SK-N-SH (cell line): Measurements from ENCODE around the gene CCDC187. TPM values are rescaled to one million over a fixed set of nuclear protein-coding genes. Genes with fewer than 3 reads are reported as not detected.

Experiments
- CTCF ChIA-PET: fragments of 300-600, 350-600 bp; formaldehyde crosslinking; extraction: SDS; loops from one replicate; lab custom pipeline; 2021; lab: Yijun Ruan, JAX
- POLR2A ChIA-PET: fragments of 350-600 bp; sonication (Branson Sonifier 250); formaldehyde crosslinking; extraction: SDS; loops from one replicate; lab custom pipeline; 2020; ENCODE audit warnings: antibody characterized with exemption, inconsistent platforms; lab: Yijun Ruan, JAX
- DNase-seq: peaks from one replicate; pipeline ENCODE4 v3.0.0; 2012
- H2AFZ ChIP-seq: fragments of 200-600 bp; sonication (generic); 2 replicates; pipeline ENCODE4 v1.8.1; 2016; ENCODE audit warnings: antibody characterized with exemption, mild to moderate bottlenecking, low read depth
- H3F3A ChIP-seq: fragments of 200-600 bp; sonication (generic); replicated peaks from 2 replicates; pipeline ENCODE3; 2016; ENCODE audit warnings: antibody characterized with exemption, mild to moderate bottlenecking; ENCODE audit not compliant: insufficient read depth
- H3K27ac ChIP-seq, 2 experiments: fragments of 200-500 bp in 1 of 2; fragments of 200-600 bp in 1 of 2; sonication (Bioruptor generic) in 1 of 2; sonication (generic), shearing (Covaris generic) in 1 of 2; 2 replicates each; pipeline versions ENCODE4 v1.5.1 to v1.6.1; 2014 to 2016; ENCODE audit warnings: low read depth in 2 of 2, inconsistent platforms in 1 of 2, low read length in 1 of 2, mild to moderate bottlenecking in 1 of 2, mixed read lengths in 1 of 2
- H3K27me3 ChIP-seq: fragments of 200-600 bp; sonication (generic), shearing (Covaris generic); 2 replicates; pipeline ENCODE4 v1.6.1; 2016; ENCODE audit warnings: mixed run types; ENCODE audit not compliant: insufficient read depth
- H3K36me3 ChIP-seq, 2 experiments: fragments of 200-500 bp in 1 of 2; fragments of 200-600 bp in 1 of 2; sonication (Bioruptor generic) in 1 of 2; sonication (generic) in 1 of 2; replicated peaks in 1 of 2; 2 replicates each; pipeline versions ENCODE3 to v1.5.1; 2014 to 2016; ENCODE audit warnings: low read length in 1 of 2, mild to moderate bottlenecking in 1 of 2; ENCODE audit not compliant: insufficient read depth in 2 of 2, control insufficient read depth in 1 of 2
- H3K4me1 ChIP-seq, 2 experiments: fragments of 200-500 bp in 1 of 2; fragments of 200-600 bp in 1 of 2; sonication (Bioruptor generic) in 1 of 2; sonication (generic), shearing (Covaris generic) in 1 of 2; 2 replicates each; pipeline versions ENCODE4 v1.5.1 to v1.6.1; 2014 to 2016; ENCODE audit warnings: low read depth in 1 of 2, low read length in 1 of 2, mixed run types in 1 of 2; ENCODE audit not compliant: insufficient read depth in 2 of 2, control insufficient read depth in 1 of 2
- H3K4me2 ChIP-seq: fragments of 200-600 bp; sonication (generic), shearing (Covaris generic); 2 replicates; pipeline ENCODE4 v1.6.1; 2017; ENCODE audit warnings: mixed run types
- H3K4me3 ChIP-seq, 2 experiments: fragments of 200-500 bp in 1 of 2; fragments of 200-600 bp in 1 of 2; sonication (Bioruptor generic) in 1 of 2; sonication (generic), shearing (Covaris generic) in 1 of 2; 2 replicates each; pipeline versions ENCODE4 v1.5.1 to v1.8.1; 2014 to 2016; ENCODE audit warnings: low read depth in 2 of 2, inconsistent platforms in 1 of 2, low read length in 1 of 2, mild to moderate bottlenecking in 1 of 2, mixed read lengths in 1 of 2, moderate library complexity in 1 of 2
- H3K79me2 ChIP-seq: fragments of 200-600 bp; sonication (generic); 2 replicates; pipeline ENCODE4 v1.8.1; 2017; ENCODE audit warnings: mild to moderate bottlenecking; ENCODE audit not compliant: insufficient read depth
- H3K9ac ChIP-seq: fragments of 200-600 bp; sonication (generic); 2 replicates; pipeline ENCODE4 v1.6.1; 2017; ENCODE audit warnings: mixed run types
- H3K9me2 ChIP-seq: fragments of 200-600 bp; sonication (generic); 2 replicates; pipeline ENCODE4 v1.6.1; 2017; ENCODE audit warnings: mixed run types
- H3K9me3 ChIP-seq: fragments of 200-600 bp; sonication (generic); 2 replicates; pipeline ENCODE4 v1.6.1; 2017; ENCODE audit warnings: mixed run types, mild to moderate bottlenecking, moderate library complexity
- H4K20me1 ChIP-seq: fragments of 200-600 bp; sonication (generic); 2 replicates; pipeline ENCODE4 v1.6.1; 2017; ENCODE audit warnings: mild to moderate bottlenecking, mixed run types; ENCODE audit not compliant: insufficient read depth
- EP300 ChIP-seq, 2 experiments: IDR thresholded peaks; 2 replicates each; pipeline versions ENCODE4 v1.4.0 to v1.6.1; 2012; ENCODE audit warnings: borderline replicate concordance in 1 of 2, low read depth in 1 of 2, low read length in 1 of 2
- GABPA ChIP-seq: IDR thresholded peaks from 2 replicates; pipeline ENCODE4 v1.4.0; 2012; ENCODE audit warnings: low read depth, mild to moderate bottlenecking
- GATA2 ChIP-seq: sonication (generic); formaldehyde crosslinking; IDR thresholded peaks from 2 replicates; pipeline ENCODE4 v1.5.0; 2020; ENCODE audit warnings: mild to moderate bottlenecking, missing genetic modification reagents
- MEF2A ChIP-seq: IDR thresholded peaks from 2 replicates; pipeline ENCODE4 v1.4.0; 2012; ENCODE audit warnings: low read depth, borderline replicate concordance
- MXI1 ChIP-seq: IDR thresholded peaks from 2 replicates; pipeline ENCODE4 v1.6.1; 2012; ENCODE audit warnings: mild to moderate bottlenecking, low read depth, low read length, improper control_type of control experiment
- NFIC ChIP-seq: IDR thresholded peaks from 2 replicates; pipeline ENCODE4 v1.4.0; 2012; ENCODE audit warnings: borderline replicate concordance
- PBX3 ChIP-seq: IDR thresholded peaks from 2 replicates; pipeline ENCODE4; 2012
- RCOR1 ChIP-seq: fragments of 150-350 bp; IDR thresholded peaks from 2 replicates; pipeline ENCODE4 v1.6.1; 2017; ENCODE audit warnings: antibody characterized with exemption, low read length
- RFX5 ChIP-seq: IDR thresholded peaks from 2 replicates; pipeline ENCODE4 v1.6.1; 2012; ENCODE audit warnings: mild to moderate bottlenecking, improper control_type of control experiment, low read length
- TAF1 ChIP-seq: IDR thresholded peaks from 2 replicates; pipeline ENCODE4 v1.6.1; 2012; ENCODE audit warnings: low read depth, mild to moderate bottlenecking, low read length, moderate library complexity, borderline replicate concordance
- TCF12 ChIP-seq: IDR thresholded peaks from 2 replicates; pipeline ENCODE4 v1.4.0; 2012
- WGBS: methylation state at CpG from one replicate; pipeline ENCODE4 v1.1.6; 2017; ENCODE audit warnings: low lambda C conversion rate; 5-methylcytosine and 5-hydroxymethylcytosine counted together
- polyA plus RNA-seq, 3 experiments: library from polyadenylated mRNA; depleted of rRNA; stranded (reverse); fragments of >200 nt; gene quantifications; 2 replicates each; pipeline ENCODE4 v1.2.3, GENCODE V29; 2012
- TF ChIP-seq, protein P1 (sequence below): IDR thresholded peaks from 2 replicates; pipeline ENCODE4 v1.4.0; 2012; ENCODE audit warnings: low read depth, borderline replicate concordance
- TF ChIP-seq, protein P2 (sequence below): fragments of 150-350 bp; IDR thresholded peaks from 2 replicates; pipeline ENCODE4 v1.6.1; 2017; ENCODE audit warnings: antibody characterized with exemption, low read length, low read depth, borderline replicate concordance
- TF ChIP-seq, protein P3 (sequence below): IDR thresholded peaks from 2 replicates; pipeline ENCODE4 v1.4.0; 2012; ENCODE audit warnings: low read depth, borderline replicate concordance

CCDC187 gene
- polyA plus RNA-seq, 1 of the 3 experiments (the other 2 are of a cell fraction), result not detected

DNA sequence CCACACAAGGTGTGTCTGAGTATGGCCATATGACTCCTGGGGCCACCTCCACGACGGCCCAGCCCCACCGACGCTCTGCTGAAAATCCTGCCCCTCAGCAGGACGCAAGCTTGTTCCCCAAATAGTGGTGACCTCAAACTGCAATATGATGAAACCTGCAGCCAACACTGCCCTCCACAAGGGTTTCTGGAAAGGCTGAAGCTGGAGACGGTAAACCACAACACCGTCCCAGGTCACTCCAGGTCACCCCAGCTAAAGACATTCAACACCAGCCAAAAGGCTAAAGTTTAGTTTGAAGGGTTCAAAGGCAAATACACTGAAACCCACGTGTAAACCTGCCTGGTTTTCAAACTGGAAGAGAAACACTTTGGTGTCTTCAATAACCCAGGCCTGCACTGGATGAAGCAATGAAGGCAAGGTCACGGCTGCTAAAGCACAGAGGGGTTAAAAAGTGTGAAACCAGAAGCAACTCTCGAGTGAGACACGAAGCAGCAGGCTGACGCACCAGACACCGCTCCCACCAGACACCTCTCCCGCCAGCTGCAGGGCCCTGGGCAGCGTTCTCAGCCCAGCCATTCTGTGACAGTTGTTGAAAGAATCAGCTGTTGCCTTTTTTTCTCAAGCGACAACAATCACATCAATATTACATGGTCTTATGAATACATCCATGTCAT is 97.2 kb downstream of the CCDC187 start:
- no peaks in the 10 kb centered on the region for H3K9me2 ChIP-seq
- no peak overlapping the region for H3K4me2 ChIP-seq
- ChIA-PET POLR2A (no interaction called here), CTCF (interaction anchor here (1.2 to 3.4 kb wide), 7 partner anchors 13 to 77 kb away, joined by 3 to 16 read pairs (median 5); no protein-coding TSS in a partner anchor)
- no peaks in the 10 kb centered on the region for H3F3A ChIP-seq
- H3K27me3 ChIP-seq, result peaks cover 20% of the 10 kb centered on the region
- no peak overlapping the region for H3K9ac ChIP-seq
- no peak overlapping the region for H3K4me3 ChIP-seq
- H2AFZ ChIP-seq, result no peak overlapping the region
- no peaks in the 10 kb centered on the region for H3K79me2 ChIP-seq
- H3K4me1 ChIP-seq, result peaks cover 0 to 9% of the 10 kb centered on the region in 2 experiments; a peak in 1 of 4 replicates
- no peaks in the 10 kb centered on the region for H3K9me3 ChIP-seq
- 83% methylated on average over 16 of the region's 16 CpGs for WGBS
- DNase-seq, result peak; percentile 80
- no peak overlapping the region for H3K27ac ChIP-seq
- no peak for TF ChIP-seq TAF1
- TF ChIP-seq RCOR1, result peak; percentile 40; the same call in 1 of the 2 replicates
- TF ChIP-seq GATA2 (CRISPR knock-in tag), result no peak
- TF ChIP-seq, protein P1, sequence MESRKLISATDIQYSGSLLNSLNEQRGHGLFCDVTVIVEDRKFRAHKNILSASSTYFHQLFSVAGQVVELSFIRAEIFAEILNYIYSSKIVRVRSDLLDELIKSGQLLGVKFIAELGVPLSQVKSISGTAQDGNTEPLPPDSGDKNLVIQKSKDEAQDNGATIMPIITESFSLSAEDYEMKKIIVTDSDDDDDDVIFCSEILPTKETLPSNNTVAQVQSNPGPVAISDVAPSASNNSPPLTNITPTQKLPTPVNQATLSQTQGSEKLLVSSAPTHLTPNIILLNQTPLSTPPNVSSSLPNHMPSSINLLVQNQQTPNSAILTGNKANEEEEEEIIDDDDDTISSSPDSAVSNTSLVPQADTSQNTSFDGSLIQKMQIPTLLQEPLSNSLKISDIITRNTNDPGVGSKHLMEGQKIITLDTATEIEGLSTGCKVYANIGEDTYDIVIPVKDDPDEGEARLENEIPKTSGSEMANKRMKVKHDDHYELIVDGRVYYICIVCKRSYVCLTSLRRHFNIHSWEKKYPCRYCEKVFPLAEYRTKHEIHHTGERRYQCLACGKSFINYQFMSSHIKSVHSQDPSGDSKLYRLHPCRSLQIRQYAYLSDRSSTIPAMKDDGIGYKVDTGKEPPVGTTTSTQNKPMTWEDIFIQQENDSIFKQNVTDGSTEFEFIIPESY, result no peak
- TF ChIP-seq RFX5, result no peak
- TF ChIP-seq EP300 (IDR thresholded peaks at IDR 0.05; ENCODE audit: borderline replicate concordance in 1 of 2, low read depth in 1 of 2, low read length in 1 of 2), result 0 out of 4 replicates have a peak, but pooled peaks of 1 of the 2 experiments have one; percentile 18
- TF ChIP-seq, protein P2, sequence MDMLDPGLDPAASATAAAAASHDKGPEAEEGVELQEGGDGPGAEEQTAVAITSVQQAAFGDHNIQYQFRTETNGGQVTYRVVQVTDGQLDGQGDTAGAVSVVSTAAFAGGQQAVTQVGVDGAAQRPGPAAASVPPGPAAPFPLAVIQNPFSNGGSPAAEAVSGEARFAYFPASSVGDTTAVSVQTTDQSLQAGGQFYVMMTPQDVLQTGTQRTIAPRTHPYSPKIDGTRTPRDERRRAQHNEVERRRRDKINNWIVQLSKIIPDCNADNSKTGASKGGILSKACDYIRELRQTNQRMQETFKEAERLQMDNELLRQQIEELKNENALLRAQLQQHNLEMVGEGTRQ, result no peak
- no peak for TF ChIP-seq PBX3
- no peak for TF ChIP-seq TCF12
- TF ChIP-seq MXI1, result peak; percentile 43; the same call in 1 of the 2 replicates
- TF ChIP-seq GABPA, result no peak
- TF ChIP-seq, all 33 proteins: peak for 3
- peaks cover 0 to 8% of the 10 kb centered on the region in 2 experiments for H3K36me3 ChIP-seq
- peaks cover 30% of the 10 kb centered on the region for H4K20me1 ChIP-seq

DNA sequence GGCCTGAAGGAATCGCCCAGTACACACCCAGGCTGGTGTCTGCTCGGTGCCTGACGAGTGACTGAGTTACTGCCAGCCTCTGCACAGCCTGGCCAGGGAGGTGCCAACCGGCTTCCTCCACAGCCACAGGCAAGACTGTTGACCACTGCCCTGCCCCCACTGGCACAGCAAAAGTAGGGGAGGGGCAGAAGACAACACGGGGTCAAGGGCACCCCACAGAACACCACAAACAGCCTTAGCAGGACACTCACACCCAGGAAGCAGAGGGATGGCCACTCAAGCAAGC is 98.2 kb downstream of the CCDC187 start:
- no peaks in the 10 kb centered on the region for H3F3A ChIP-seq
- no peaks in the 10 kb centered on the region for H3K9me3 ChIP-seq
- POLR2A ChIA-PET, result no interaction called here
- CTCF ChIA-PET, result interaction anchor here (1.3 to 1.7 kb wide), 3 partner anchors 14 to 57 kb away, joined by 4 to 5 read pairs (median 5); no protein-coding TSS in a partner anchor
- no peak overlapping the region for H3K4me2 ChIP-seq
- DNase-seq, result no peak
- H3K27me3 ChIP-seq, result peaks cover 31% of the 10 kb centered on the region
- no peak overlapping the region for H3K4me3 ChIP-seq
- peaks cover 0 to 9% of the 10 kb centered on the region in 2 experiments; a peak in 1 of 4 replicates for H3K4me1 ChIP-seq
- TF ChIP-seq TCF12, result no peak
- TF ChIP-seq, protein P3, sequence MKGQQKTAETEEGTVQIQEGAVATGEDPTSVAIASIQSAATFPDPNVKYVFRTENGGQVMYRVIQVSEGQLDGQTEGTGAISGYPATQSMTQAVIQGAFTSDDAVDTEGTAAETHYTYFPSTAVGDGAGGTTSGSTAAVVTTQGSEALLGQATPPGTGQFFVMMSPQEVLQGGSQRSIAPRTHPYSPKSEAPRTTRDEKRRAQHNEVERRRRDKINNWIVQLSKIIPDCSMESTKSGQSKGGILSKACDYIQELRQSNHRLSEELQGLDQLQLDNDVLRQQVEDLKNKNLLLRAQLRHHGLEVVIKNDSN, result no peak
- no peak for TF ChIP-seq NFIC
- no peak for TF ChIP-seq MEF2A
- TF ChIP-seq, all 33 proteins: peak for 0
- Histone ChIP-seq H3K27ac (no peak overlapping the region), H3K9ac (no peak overlapping the region), H4K20me1 (peaks cover 37% of the 10 kb centered on the region), H3K9me2 (no peaks in the 10 kb centered on the region), H3K36me3 (peaks cover 0 to 6% of the 10 kb centered on the region in 2 experiments), H2AFZ (no peak overlapping the region), H3K79me2 (no peaks in the 10 kb centered on the region)
- WGBS, result 81% methylated on average over 3 of the region's 5 CpGs
